CD4-positive, alpha-beta T cell treated with Interleukin-4 for 1 hour (primary cell): ENCODE data around the gene RCN2.
A peak's percentile ranks its signal among the peaks of the same experiment; 100 is the strongest.

ENCODE experiments used
- DNase-seq, 2 donors: peaks; one replicate each; pipeline ENCODE4 v3.0.0-alpha.2; 2020 to 2022

RCN2 gene

DNA sequence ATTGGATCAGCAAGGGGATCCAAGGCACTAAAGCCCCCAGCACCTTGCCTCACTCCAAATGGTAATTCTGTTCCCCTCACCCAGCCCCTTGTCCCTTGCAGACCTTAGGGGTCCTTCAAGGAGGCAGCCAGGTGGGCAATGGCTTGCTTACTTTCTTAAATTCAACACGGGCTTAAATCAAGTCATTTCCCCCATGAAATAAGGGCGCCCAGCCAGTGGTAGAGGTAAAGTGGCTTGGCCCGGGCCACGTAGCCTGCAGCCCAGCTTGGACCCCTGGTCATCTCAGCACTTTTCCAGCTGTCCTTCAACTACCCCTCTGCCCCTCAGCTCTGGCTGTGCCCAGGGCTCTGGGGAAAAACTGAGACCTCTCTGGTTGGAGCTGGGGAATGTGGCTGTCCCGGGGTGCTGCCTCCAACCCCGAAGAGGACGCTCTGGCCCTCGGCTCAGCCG lies 64.6 kb downstream of the RCN2 start:
- no peak for DNase-seq

DNA sequence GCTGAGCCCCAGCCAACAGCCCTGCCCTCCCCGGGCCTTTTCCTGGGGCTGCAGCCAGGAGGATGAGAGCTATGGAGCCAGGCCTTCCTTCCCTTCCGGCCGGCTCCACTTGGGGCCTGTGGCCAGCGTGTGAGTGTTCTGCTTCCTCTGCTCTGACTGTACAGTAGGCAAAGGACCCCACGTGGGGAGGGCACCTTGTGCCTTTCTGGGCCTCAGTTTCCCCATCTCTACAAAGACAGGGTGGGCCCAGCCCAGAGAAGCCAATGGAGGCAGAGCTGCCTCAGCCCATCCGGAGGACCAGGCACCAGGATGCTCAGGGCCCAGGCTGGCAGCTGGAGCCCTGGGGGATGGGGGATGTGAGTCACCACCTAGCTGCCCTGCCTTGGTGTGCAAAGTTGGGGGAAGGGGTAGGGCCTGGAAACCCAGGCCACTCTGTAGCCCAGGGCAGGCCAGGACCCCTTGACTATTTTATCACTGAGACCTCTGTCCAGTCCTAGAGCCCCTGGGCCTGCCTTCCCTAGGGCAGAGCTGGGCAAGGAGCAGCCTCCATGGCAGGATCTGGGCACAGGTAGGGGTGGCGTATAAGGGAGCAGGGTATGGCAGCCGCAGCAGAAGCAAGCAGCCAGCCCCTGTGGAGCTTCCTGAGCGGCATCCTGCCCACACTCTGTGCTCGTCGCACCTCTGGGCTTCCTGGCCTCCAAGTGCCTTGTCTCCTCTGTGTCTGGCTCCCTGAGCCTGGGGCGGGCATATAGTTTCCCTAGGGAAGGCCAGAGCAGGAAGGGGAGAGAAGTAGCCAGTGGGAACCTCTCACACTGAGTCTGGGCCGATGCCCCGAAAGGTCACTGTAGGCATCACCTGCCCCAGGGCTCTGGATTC lies 65.2 kb downstream of the RCN2 start:
- DNase-seq, result no peak

DNA sequence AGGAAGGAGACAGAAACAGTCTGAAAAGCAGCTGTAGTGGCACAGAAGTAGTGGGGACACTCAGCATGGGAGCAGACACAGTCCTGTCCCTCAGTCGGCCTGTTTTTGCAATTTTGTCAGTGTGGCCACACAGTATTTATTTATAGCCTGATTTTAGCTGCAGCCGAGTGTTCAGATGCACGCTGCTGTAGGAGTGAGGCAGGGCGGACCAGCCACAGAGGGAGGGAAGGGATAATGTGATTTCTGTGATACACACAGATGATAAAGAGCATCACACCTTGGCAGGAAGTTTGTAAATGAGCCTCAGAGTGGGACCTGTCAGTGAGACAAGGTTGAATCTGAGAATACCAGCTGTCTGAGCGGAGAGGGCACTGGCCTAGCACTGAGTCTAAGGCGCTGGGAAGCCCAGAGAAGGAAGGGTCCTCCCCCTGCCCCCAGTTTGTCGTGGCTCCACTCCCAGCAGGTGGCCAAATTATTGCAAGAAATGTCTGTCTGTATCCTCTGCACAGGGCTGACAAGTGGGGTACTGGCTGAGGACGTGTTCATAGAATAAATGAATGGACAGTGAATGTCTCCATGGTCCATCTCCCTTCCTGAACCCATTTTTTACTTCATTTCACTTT lies 67.2 kb downstream of the RCN2 start:
- no peak for DNase-seq

DNA sequence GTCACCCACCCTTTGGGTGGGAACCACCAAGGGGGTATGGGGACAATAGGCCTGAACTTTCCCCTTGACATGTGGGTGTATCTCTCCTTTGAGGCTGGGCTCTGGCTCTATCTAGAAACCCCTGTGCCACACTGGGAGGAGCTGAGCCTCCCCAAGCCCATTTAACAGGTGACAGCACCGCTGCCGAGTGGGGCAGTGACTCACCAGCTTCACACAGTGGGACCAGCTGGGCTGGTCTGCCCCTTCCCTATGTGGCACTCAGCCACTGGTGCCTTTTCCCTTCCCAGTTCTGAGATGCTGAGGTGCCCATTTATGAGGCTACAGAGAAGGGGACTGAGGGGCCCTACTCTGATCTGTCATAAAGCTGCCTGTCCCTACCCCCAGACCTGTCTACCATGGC lies 68.4 kb downstream of the RCN2 start:
- DNase-seq, result no peak

DNA sequence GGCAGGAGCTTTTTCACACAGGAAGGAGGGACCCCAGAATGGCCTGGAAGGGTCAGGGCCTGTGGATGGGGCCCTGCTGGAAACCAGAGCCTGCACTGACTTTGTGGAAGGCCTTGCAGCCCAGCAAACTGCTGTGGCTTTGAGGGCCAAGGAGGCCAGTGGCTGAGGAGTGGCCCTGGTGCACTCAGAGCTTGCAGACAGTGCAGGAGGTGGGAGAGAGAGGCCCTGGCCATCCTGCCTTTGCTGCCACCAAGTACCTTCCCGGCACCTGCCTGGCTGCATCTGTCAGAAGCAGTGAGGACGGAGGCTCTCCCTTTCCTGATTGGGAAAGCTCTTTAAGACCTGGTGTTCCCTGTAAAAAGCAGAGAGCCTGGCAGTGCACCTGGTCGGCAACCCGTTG lies 69.8 kb downstream of the RCN2 start:
- no peak for DNase-seq

DNA sequence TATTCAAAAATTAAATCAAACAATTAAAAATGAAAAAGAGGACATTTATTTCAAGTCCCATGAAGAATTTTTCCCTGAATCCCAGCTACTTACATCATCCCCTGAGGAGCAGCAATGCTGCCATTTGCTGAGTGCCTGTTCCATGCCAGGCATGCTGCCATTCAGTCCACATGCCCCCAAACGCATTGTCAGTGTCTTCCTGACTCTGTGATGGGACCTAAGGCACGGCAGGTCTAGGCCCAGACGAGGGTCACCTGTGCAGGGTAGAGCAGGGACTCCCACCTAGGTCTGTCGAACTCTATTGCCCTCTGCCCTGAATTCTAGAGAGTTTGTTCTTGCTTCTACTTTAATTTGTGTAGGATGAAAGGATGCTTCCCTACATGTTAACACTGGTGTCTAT lies 70.4 kb downstream of the RCN2 start:
- DNase-seq, result no peak

DNA sequence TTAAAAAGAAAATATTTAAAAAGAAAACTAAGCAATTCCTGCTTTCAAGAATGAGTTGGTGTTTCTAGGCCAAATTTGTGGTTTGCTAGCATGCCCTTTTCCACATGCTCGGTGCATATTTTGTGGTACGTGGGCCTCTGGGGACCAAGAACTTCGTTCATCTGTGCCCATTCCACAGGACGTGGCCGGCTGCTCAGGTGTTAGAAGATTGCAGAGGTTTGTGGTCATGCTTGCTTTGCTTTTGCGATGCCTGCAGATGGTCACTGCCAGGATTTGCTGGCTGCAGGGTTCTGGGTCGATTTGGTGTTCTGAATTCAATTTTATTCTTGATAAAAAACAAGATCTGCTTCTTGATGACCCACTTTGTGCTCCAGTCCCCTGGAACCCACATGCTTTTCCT lies 70.9 kb downstream of the RCN2 start:
- DNase-seq, result no peak

DNA sequence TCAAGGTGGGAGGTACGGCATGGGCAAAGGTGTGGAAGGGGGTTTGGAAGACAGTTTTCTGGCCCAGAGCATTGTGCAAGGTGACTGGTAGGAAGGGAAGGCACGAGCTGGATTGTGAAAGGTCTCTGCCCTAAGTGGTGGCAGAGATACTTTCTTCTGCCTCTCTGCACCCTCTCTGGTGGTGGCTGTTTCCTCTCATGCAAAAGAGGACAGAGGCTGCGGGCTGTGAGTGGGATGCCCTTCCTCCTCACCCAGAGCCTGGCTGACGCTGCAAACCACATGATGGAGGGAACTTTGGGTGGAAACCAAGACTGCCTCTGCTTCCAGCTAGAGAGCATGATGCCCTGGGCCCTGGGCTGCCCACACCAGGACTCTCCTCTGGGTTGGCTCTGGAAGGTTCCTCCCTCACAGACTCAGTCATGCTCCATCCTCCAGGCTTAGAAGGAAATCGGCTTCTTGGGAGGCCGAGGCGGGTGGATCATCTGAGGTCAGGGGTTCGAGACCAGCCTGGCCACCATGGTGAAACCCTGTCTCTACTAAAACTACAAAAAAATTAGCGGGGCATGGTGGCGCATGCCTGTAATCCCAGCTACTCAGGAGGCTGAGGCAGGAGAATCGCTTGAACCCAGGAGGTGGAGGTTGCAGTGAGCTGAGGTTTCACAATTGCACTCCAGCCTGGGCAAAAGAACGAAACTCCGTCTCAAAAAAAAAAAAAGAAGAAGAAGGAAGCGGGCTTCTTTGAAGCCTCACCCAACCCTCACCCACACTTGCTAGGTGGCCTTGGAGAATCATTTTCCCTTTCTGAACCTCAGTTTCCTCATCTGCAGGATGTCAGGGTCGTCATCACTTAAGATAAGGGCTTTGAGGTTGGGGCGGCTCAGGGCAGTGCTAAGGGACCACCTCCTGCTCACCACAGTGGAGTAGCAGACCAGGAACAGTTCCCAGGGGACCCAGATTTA lies 71.7 kb downstream of the RCN2 start:
- DNase-seq, result peak; percentile 68 to 73
